Activated CD8-positive, alpha-beta memory T cell treated with anti-CD3 and anti-CD28 coated beads, Interleukin-2, amount 50 U/mL, for 1 hour (primary cell): ENCODE measurements around the gene ZNF831.

Experiments
- DNase-seq: peaks from one replicate; pipeline ENCODE4 v3.0.0-alpha.2; 2020; ENCODE audit errors: extremely low read depth

The ZNF831 gene

GRCh38 chr20:59214606-59215547, 51.3 kb downstream of the ZNF831 start:
- DNase-seq: no peak

- DNase-seq: no peak
These were observed 53.6 kb downstream of the ZNF831 start for GRCh38 chr20:59217173-59217572.

DNA sequence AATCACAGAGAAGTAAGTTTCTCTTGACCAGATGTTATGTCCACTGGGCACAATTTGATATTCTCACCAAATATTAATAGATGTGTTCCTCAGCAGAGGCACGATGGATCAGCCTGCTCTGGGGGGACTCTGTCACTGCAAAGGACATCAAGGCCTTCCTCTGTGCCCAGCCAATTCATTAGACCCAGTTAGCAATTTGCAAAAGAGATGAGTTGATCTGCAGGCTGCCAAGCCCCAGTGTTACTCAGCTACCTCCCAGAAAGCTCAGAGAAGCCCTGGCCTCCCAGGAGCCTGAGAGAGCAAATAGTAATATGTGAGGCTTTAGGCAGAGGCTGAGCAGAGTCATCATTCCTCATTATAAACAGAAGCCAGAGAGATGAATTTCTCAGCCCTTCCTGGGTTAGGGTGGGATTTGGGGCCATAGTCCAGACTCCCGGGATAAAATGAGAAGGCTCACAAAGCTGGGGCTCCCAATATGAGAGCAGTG, 54.2 kb downstream of the ZNF831 start:
- no peak for DNase-seq

DNA sequence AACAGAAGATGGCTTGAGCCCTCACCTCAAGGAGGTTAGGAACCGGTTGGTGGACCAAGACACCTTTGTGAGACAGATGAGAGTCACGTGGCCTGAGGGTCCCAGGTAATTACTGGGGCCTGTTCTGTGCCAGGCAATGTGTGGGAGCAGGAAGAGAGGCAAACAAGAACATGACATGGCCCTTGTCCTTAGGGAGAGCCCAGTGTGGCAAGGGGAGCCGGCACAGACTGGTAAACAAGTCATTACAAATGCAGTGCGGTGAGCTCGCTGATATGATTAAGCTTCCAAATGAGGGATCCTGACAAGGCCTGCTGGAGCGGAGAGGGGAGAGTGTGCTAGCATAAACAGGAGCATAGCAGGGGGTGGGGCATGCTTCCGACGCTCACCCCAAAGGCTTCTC, 55.6 kb downstream of the ZNF831 start:
- no peak for DNase-seq

DNA sequence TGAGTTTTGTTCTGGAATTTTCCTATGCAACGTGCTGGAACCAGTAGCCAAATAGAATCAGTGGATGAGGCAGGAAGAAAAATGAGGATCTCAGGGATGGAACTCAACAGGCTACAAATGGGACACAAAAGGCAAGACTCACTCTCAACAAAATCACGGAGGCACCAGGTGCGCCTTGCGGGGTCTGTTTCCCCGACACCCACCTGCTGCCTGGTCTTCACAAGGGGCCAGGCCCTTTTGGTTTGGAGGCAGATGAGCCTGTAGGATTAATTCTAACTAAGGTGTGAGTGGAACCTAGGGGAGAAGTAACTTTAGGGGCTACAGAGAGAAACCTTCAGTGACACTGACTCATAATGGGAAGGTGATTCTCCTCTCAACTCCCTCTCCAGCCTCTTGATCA, 56.5 kb downstream of the ZNF831 start:
- no peak for DNase-seq

DNA sequence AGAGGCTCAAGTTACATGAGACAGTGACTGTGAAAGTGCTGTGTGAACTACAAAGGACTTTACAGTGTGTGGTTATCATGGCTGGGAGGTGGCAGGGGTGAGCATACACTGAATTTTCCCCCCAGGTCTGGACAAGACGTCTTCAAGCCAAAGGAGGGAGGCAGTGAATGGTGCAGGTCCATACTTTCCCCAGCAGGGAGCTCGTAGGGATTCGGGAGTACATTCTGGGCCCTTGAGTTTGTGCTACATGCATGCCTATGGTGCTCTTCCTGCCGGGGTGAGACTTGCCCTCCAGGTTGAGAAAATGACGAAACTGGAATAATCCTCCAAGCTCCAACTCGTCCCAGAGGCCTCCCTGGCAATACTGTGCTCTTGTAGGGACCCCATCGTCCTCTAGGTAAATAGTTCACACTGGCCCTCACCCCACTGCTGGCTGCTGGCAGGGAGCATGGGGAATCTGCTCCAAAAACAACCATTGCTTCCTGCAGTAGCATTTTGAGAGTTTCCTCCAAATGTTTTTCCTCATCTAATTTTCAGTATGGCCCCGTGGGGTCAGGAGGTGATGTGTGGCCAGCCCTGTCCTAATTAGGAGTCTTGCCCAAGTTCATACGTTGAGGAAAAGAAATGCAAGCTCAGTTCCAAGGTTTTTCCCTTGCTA, 57.6 kb downstream of the ZNF831 start:
- DNase-seq: no peak

DNA sequence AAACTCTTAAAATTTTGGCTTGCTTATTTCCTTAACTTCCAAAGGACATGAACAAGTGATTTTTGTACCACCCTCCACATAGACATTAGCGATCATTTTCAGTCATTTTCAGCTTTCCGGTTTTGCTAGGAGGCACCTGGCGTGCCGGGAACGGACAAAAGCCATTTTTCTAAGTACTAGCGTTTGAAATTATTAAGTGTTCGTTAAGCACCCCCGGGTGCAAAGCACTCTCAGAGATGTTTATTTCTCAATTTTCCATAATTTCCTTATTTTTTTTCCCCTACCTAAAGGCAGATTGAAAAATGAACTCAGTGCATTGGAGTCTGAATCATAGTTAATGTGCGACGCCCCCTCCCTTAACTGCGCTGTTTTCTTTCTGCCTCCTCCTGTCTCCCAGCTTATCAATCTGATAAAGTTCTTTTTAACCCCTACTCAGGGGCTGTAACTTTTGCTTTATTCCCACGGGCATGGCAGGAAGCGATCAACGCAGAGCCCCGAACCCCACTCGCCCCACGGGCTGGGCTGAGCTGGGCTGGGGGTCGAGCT, 58.2 kb downstream of the ZNF831 start:
- DNase-seq: no peak

DNA sequence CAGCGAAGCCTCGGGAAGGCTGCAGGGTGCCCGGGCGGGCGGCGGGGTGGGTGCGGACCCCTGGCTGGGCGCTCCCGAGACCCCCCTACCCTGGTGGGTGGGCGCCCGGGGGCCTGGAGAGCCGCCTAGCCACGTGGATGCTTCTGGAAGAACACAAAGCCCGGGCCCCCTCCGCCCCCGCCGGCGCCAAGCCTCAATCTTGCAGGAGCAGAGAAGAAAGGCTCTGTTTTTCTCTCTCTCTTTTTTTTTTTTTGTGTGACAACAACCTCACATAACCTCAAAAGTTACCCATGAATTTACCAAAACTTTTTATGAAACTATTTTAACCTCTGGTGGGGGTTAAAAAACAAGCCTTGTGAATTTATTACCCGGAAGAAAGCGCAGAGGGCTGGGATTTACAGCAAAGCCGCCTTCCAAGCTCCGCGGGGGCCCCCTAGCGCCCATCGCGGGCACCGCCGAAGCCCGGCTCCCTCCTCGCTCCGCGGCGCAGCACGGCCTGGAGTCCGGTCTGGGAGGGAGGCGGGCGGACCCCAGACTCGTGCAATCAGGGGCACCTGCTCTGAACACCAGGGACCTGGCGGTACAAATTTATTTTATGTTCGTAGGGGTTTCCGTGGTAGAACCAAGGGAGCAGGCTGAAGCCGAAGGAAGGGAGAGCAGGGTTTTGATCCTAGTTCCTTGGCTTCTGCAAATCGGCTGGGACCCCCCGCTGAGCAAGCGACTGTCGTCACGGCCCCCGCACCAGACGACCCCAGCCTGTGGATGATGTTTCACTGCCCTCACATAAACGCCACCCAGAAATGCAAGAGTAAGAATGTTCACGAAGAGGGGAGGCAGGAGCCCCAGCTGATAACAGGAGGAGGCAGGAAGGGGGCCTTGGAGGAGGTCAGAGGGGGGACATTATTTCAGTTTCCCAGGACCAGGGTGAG, 58.9 kb downstream of the ZNF831 start:
- DNase-seq: peak; percentile 45

GRCh38 chr20:59223182-59223601, 59.6 kb downstream of the ZNF831 start:
- DNase-seq: no peak

- no peak for DNase-seq
These were observed 60.1 kb downstream of the ZNF831 start for GRCh38 chr20:59223750-59224149.

GRCh38 chr20:59224236-59224635, 60.6 kb downstream of the ZNF831 start:
- no peak for DNase-seq

GRCh38 chr20:59230385-59230784, 66.8 kb downstream of the ZNF831 start:
- no peak for DNase-seq

DNA sequence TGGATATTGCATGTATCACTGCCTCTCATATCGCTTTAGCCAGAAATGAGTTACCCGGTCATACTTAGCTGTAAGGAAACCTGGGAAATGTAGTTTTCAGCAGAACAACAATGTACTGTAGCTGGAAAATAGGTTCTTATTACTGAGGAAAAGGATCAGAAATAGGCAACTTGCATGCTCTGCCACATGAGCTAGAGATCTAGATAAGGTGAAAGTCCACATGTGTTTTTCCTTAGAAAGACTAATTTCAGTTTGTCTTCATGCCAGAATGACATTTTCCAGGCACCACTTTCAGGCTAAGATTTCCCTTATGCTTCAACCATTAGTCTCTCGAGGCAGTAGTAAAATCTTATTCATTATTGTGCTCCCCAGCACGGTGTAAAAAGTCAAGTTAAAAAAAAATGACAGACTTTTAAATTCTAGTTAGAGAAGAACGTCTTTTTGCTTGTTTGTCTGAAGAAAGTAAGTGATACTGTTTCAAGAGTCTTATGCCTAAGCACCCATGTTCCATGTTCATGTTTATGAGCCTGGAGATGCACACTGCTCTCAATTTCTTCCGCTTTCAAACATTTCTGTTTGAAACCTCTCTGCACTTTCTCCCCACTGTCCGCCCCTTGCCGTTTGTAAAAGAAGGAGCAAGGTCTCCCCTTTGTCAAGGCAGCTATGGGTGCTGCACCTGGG, 67.6 kb downstream of the ZNF831 start:
- no peak for DNase-seq

DNA sequence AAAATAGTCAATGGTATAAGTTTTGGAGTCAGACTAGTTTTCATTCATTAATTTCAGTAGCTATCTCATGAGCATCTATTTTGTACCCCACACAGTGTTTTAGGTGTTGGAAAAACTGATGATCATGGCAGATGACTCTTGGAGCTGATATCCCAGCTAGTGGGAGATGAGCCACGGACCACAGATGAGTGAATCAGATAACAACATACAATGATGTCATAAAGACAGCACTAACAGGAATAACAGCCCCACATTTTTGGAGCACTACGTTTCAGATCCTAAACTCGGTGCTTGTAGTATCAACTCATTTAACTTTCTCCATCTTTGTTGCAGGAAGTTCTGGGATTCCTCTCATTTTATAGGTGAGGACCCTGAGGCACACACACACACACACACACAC, 69.0 kb downstream of the ZNF831 start:
- DNase-seq: no peak

- DNase-seq: no peak
These were observed 71.6 kb downstream of the ZNF831 start for GRCh38 chr20:59235226-59235625.

- DNase-seq: no peak
These were observed 76.4 kb downstream of the ZNF831 start for GRCh38 chr20:59240006-59240405.

GRCh38 chr20:59242714-59243626, 79.3 kb downstream of the ZNF831 start:
- DNase-seq: no peak

DNA sequence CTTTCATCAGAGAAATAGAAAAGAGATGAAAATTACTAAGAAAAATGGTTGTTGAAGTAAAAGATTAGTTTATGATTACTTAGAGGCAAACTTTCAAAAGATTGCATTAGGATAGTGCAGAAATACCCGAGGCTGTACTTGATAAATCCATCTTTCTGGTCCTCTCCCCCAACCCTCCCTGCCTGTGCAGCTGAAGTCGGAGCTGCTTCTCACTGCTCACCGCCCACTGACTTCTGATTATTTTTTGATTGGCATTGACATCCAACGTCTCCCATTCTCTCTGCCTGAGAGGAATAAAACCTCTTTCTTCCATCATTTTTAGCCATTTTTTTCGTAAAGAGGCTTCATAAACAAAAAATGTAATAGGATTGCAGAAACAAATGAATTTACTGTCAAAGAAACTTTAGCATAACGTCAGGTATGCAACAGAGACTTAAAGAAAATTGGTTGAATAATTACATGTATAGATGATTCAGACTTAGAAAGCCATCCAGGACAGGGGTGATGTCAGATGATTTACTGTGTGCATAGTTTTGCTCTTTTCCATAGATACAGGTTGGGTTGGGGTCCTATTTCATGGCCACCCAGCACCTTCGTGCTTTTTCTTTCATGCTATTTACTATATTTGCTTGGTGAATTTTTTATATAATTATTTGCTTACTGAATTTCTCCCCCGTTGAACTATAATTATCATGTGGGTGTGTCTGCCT, 83.2 kb downstream of the ZNF831 start:
- DNase-seq: no peak
